Activated CD4-positive, alpha-beta T cell treated with anti-CD3 and anti-CD28 coated beads, Interleukin-2, Interleukin-6, amounts not matched to agents 100 ng/mL and 50 ng/mL, durations not matched to agents 16 hours and 8 hours (primary cell): ENCODE measurements around the gene UBE2J2.
A peak's percentile ranks its signal among the peaks of the same experiment; 100 is the strongest.

ENCODE experiments used
- DNase-seq: peaks from one replicate; pipeline ENCODE4 v3.0.0-alpha.2; 2020

The UBE2J2 gene

DNA sequence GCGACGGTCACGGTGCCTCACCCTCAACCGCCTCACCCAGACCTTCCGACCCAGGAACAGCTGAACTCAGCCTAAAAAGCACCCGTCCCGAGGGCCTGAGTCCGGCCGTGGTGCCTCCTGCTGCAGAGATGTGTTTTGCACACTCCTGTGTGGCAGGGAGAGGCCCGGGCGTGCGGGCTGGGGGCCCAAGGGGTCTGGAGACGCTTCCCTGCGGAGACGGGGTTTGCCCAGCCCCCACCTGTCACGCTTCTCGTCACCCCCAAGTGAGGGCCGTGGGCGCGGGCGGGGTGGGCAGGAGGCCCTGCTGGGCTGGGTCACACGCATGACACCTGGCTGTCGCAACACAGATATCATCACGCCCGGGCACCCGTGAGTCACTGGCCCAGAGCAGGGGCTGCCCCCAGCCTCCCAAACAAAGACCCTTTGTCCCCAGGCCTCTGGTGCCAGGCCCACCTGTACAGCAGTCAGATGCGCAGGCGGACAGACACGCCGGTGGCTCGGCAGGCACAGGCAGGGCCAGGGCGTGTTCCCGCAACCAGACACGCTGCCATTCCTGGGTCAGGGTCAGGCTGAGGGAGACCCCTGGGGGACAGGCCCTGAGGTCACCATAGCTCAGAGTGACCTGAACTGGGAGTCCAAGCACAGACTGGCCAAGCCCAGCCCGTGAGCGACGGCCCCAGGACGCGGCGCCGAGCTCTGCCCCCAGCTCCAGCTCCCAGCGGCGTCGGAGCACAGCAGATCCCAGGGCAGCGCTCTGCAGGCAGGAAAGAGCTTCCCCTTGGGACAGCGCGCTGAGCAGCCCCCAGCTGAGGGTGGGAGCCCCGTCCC lies 35.6 kb downstream of the UBE2J2 start:
- no peak for DNase-seq

DNA sequence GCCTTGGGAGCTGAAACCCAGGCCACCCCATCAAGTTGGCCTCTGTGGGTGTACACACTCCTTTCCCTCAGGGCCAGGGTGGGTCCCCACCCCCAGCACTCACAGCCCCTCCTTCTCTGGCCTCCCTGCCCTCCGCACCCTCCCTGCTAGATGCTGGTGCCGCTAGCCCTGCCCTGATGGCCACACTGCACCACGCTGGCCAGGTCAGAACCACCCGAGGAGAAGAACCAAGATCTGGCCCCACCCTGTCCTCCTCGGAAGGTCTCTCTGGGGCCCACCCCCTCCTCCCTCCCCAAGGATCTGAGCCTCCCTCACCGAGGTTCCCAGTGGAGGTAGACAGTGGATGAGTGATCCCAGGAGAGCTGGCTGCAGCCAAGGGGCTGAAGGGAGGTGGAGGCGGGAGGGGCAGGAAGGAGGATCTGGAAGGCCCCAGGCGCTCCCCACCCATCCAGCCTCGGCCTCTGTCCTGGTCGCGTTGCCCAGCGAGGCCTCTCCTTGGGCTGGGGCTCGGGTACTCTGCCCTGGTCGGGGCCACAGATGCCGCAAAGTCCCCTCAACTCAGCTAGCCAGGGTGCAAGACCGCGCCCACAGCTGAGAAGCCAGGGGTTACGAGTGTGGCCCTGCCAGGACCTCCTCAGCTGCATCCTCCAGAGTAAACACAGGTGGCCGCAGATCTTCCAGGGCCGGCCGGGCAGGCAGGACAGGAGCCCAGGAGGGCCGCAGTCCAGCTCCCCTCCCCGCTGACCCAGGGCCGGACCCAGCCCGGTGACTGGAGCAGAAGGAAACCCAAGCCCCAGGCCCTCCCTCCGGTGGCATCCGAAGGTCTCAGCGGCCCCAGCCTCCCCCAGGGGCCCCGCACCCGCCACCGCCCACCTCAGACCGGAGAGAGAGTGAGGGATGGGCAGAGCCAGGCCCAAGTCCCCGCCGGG lies 36.4 kb downstream of the UBE2J2 start:
- DNase-seq, result no peak

DNA sequence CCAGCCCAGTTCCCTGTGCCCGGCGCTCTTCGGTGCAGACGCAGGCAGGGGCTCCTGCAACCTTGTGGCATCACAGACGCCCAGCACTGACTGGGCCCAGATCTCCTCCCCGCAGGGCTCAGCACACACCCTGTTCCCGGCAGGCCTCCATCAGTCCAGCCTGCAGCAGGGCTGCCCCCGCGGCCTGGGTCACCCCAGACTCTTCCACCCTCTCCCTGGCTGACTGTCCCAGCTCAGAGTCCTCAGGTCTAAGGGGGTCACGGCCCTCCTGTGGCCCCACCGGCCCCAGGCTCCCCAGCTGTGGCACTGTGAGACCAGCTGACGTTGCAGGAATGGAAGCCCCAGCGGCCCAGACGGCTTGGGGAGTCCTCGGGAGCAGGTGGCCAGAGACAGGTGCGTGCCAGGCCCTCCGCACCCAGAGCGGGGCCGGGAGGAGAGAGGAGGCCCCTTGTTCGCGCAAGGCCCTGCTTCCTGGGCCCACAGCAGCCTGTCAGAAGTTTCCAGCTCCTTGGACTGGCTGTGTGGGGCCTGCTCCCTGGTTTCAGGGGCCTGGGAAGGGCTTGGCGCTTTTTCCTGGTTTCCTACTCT lies 37.4 kb downstream of the UBE2J2 start:
- no peak for DNase-seq

DNA sequence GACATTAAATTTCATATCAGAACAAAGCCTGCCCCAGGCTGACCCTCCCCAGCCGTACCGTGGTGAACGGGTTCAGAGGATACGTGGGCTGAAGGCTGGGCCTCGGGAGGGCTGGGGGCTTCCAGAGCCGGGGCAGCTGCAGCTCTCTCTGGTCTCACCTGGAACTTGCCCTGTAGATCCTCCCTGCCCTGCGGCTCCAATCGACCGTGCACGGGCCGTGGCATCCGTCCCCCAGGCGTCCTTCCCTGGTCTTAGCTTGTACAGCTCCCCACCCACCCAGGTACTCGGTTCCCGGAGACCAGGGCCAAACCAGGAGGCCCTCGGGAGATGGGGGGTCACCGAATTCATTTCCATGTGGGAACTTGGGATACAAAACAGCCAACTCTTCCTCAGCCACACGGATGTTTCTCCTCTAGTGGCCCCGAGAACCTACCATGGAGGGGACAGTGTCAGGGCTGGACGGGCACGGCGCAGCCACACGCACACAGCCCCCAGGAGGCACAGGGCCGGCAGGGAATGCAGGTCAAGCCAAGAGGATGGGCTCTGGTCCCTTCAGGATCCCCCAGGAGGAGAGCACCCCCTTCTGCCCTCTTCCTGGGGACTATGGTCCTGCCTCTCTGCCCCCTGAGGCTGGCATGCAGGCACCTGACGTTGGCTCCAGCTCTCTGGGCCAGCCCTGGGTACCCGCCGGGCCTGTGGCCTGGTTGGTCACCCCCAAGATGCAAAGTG lies 38.5 kb downstream of the UBE2J2 start:
- no peak for DNase-seq

DNA sequence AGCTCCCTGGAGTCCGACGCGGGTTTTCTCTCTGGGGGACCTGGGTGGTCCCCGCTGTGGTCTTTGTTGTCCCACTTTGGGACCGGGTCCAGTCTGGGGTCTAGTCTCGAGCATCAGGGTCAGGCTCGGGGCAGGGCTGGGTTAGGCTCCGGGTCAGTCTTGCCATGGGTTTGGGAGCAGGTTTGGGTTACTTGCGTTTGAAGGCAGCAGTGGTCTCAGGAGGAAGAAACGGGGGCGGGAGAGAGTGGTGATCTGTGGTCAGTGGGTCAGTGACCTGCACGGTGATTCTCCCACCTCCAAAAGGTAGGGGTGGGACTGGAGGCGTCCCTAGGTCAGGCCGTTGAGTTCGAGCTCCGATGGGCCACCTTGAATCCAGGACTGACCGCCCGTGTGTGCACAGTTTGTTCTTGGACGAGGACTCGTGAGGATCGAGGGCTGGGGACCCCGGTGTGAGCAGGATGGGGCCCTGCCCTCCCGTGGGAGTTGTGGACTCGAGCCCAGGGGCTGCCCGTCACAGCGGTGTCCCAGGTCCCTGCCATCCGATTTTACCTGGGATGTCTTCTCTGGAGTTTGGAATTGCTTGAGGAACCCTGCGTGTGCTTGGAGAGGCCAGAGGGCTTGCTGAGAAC lies 39.4 kb downstream of the UBE2J2 start:
- DNase-seq, result no peak

DNA sequence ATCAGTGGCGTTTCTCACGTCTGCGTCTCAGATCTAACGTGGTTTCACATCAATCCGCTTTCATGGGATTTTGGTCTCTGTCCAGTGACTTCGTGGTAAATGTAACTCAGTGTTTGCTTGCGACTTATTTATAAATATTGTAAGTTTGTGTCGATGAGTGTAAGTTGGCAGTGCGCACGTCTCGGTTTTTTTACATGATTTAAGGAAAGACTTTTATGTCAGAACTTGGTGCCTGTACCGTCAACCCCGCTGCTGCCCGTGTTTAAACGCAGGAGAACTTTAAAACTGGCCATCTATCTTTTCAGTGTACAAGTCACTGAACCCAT lies 40.1 kb downstream of the UBE2J2 start:
- DNase-seq, result no peak

DNA sequence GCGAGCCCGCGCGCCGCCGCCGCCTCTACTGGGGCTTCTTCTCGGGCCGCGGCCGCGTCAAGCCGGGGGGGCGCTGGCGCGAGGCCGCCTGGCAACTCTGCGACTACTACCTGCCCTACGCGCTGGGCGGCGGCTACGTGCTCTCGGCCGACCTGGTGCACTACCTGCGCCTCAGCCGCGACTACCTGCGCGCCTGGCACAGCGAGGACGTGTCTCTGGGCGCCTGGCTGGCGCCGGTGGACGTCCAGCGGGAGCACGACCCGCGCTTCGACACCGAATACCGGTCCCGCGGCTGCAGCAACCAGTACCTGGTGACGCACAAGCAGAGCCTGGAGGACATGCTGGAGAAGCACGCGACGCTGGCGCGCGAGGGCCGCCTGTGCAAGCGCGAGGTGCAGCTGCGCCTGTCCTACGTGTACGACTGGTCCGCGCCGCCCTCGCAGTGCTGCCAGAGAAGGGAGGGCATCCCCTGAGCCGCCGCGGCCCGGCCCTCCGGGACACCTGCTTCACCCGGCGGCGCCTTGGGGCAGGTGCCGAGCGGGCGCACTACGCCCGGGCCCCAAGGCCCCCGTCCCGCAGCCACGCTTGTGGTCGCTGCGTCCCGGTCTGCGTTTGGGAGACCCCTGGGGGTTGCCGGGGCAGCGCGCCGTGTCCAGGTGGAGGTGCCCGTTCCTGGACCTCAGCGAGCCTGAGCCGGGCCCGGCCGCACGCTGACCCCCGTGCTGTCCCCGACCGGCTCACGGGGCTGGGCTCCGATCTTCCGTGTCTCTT lies 40.7 kb downstream of the UBE2J2 start:
- DNase-seq, result no peak

DNA sequence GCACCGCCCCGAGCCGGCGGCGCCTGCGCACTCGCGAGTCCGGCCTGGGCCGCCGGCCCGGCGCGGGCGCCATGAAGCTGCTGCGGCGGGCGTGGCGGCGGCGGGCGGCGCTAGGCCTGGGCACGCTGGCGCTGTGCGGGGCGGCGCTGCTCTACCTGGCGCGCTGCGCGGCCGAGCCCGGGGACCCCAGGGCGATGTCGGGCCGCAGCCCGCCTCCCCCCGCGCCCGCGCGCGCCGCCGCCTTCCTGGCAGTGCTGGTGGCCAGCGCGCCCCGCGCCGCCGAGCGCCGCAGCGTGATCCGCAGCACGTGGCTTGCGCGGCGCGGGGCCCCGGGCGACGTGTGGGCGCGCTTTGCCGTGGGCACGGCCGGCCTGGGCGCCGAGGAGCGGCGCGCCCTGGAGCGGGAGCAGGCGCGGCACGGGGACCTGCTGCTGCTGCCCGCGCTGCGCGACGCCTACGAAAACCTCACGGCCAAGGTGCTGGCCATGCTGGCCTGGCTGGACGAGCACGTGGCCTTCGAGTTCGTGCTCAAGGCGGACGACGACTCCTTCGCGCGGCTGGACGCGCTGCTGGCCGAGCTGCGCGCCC lies 41.4 kb downstream of the UBE2J2 start, which contains the start of gene B3GALT6:
Gene B3GALT6 (plus strand): TSS at position 30 of the 588 bp plus-strand sequence. CDS start 42 bp downstream, at position 72.
- no peak for DNase-seq

DNA sequence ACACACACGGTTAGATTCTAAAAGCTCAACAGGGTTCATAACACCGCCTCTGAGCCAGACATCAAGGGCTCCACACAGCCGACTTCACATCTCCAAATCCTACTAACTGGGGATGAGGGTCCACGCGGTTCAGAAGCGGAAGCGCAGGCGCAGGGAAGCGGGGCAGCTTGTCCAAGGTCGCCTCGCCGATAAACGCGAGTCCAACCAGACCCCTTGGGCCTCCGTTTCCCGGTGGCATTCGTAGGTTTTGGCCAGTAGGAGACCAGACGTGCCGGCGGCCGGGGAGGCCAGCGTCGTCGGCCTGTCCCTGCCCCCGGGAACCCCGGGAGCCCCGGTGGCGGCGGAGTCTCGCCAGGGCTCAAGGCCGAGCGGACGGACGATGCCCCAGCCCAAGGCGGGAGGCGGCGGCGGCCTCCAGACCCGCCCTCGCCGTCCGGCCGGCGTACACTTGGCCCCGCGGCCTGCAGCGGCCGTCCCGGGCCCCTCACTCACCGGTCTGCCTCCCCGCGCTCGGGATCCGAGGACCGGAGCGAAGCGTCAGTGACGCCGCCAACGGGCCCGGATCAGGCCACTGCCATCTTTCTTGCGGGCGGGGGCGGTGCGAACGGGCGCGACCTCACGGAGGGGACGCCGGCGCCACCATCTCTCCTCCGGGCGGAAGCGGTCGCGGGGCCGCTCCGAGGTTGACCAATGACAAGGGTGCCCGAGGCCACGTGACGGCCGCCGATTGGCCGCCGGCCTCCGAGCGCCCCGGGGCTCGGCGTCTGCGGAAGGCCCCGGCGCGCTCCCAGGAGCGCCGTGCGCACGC lies 42.0 kb downstream of the UBE2J2 start, which contains the start of gene SDF4:
Gene SDF4 (minus strand): TSS at position 602 of the 808 bp plus-strand sequence. CDS start 3,229 bp downstream, outside the sequence.
- DNase-seq, result peak; percentile 98

DNA sequence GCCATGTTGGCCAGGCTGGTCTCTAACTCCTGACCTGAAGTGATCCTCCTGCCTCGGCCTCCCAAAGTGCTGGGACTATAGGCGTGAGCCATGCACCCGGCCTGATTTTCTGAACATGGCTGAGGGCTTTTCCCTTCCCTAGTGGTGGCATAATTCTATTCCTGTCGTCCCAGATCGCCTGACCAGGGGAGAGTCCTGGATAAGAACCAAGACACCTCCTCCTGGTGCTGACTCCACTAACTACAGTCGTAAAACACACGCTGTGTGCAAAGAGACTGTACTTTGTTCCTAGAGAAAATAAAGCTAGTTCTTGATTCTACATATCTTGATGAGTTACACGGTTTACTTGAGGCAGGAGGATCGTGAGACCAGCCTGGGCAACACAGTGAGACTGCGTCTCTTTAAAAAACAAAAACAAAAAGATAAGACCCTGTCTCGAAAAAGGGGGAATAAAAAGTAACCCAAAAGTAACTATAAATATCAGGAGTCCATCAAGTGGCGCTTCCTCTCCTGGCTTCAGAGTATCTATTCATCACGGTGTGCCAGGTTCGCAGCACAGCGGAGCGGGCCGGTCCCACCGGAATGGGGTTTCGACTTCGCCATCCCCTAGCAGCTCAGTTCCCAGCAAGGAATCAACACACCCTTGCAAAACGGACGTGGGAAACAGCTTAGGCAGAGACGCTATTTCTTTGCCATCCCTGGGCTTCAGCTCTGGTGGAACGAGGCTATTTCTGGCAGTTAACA lies 42.8 kb downstream of the UBE2J2 start:
- DNase-seq, result peak; percentile 36

DNA sequence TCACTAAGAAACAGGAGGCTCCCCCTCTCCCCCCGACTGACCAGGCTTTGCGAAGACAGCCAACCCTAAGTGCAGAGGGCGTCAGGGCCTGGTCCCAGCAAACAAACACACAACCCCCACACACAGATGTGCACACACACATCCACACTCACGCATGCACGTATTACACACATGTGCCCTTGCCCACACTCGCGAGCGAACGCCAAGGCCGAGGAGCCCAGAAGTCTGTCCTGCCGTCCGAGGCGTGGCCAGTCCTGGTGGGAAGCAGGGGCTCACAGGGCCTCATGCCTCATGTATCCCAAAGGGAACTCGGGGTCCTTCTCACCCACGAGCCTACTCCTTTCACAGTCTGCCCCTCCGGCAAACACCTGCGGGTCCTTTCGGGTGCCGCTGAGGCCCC lies 43.9 kb downstream of the UBE2J2 start:
- DNase-seq, result no peak

DNA sequence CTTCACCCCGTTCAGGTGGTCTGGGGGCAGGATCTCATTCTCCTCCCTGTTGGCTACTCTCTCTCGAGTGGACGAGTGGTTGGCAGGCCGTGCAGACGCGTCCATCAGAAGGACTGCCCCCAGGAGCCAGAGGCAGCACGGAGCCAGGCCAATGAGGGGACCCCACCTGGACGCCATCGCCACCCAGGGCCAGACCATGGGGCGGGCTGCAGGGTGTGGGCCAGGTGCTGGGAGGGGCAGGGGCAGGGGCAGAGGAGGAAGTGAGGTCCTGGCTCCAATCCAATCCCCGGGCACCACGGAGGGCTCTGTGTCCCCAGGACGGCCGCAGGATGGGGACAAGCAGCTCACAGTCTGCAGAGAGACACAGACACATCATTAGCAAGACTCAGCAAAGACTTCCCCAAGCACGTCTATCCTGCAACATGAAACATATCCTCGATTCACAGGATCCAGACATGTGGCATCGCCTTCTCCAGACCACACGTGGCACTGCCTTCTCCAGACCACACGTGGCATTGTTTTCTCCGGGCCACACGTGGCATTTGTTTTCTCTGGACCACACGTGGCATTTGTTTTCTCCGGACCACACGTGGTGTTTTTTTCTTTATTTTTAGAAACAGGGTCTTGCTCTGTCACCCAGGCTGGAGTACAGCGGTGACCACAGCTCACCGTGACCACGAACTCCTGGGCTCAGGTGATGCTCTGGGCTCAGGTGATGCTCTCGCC lies 44.9 kb downstream of the UBE2J2 start:
- no peak for DNase-seq

DNA sequence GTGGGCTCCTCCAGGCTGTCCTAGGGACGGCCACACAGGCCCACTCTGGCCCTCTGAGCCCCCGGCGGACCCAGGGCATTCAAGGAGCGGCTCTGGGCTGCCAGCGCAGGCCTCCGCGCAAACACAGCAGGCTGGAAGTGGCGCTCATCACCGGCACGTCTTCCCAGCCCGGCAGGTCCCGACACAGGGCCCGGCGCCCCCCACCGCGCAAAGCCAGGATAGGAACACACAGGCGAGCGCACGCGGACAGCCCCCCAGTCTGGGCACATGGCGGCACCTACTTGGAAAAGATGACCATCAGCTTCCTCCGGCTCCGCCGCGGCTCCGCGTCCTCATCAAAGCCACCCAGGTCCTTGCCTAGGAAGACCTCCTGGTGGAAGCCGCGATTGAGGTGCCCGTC lies 45.5 kb downstream of the UBE2J2 start:
- DNase-seq, result no peak

DNA sequence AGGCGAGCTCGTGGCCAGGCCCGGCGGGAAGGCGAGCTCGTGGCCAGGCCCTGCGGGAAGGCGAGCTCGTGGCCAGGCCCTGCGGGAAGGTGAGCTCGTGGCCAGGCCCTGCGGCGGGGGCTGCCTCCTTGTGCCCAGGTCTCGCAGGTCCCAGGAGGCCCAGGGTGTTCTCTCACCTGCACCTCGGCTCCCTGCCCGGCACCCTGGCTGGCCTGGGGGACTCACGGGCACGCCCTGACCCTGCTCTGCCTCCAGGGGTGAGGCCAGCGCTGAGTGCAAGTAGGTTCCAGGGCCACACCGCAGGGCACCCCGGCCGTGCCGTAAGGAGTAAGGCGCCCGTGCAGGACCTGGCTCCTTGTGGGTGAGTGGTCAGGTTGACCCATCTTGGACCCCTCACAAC lies 46.3 kb downstream of the UBE2J2 start:
- DNase-seq, result no peak

DNA sequence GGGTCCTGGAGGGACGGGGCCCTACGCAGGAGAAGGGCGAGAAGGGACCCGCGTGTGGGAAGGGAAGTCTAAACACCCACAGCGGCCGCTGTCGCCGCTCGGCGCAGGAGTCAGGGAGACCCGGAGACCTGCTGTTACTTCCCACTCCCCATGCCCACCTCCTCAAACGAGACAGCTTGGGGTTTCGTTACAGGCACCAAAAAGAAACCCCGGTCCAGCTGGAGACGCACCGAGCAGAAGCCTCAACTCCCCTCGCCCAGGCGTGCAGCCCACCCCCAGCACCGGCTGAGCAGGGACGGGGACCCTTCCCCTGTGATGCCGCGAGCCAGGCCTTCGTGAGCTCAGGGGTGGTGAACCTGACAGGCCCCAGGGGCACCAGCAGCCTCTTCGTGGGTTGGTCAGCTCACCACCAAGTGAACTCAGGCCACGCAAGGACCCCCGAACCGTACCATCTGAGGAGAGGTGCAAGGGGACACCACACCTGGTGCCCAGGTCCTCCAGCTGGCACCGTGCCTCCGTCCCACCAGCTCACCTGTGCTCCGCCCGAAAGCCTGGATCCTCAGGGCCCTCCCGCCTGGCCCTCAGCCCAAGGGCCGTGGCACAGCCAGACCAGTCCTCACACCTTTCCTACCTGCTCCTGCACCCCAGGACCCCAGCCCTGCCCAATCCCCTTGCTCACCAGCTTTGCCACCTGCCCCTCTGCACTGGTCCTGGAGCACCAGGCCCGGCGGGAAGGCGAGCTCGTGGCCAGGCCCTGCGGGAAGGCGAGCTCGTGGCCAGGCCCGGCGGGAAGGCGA lies 46.9 kb downstream of the UBE2J2 start:
- DNase-seq, result no peak

DNA sequence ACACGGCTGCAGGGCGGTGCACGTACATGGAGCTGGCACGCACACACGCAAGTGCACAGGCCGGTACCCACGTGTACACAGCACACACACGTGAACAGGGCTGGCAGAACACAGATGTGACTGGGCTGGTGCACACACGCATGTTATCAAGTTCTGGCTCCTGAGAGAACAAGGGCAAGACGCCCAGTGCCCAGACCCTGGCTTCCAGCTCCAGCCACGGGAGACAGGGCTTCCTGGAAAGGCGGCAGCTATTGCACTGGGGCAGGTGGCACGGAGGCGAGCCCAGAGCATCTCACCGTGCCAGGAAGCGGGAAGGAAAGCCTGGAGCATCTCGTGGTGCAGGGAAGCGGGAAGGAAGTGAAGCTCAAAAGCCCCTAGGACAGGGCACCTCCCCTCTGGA lies 47.7 kb downstream of the UBE2J2 start:
- no peak for DNase-seq

DNA sequence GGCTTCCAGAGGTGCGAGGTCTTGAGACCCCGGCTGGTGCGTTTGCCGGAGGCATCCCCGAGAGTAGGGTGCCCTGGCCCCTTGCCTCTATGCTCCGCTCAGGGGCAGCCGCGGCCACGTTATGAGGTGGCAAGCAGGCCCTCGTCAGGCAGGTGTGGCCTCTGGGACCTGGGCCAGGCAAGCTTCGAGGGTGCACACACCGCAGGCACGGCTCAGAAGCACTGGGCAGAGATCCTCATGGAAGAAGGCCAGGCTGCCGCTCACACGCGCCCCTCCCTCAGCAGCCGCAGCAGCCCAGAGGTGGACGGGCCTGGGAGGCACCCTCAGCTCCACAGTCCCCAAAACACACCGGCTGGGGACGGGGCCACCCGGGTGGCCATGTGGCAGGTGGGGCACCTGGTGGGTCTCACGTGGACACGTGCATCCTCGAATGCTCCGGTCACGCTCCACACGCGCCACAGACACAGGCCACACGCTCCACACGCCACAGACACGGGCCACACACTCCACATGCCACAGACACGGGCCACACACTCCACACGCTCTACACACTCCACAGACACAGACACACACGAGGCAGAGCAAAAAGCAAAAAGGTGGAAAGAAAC lies 48.3 kb downstream of the UBE2J2 start:
- DNase-seq, result no peak
